A549 (cell line): ENCODE measurements around the gene ELOVL6. TPM values are rescaled to one million over a fixed set of nuclear protein-coding genes. Genes with fewer than 3 reads are reported as not detected.

Experiments used
- ATAC-seq, 2 experiments: fragments of 200-7000 bp in 1 of 2; fragments of >200 bp in 1 of 2; cut with Nextera tagmentation in 1 of 2; cut with Tn5 transposase in 1 of 2; 3 replicates each; pipeline versions ENCODE4 v1.8.0 to v1.9.1; 2018 to 2020; ENCODE audit warnings: mild to moderate bottlenecking in 1 of 2, moderate library complexity in 1 of 2
- CTCF ChIA-PET: fragments of 300-600 bp; sonication (Branson Sonifier 250); formaldehyde crosslinking; extraction: SDS; loops from one replicate; lab custom pipeline; 2021; ENCODE audit warnings: antibody characterized with exemption, inconsistent platforms; lab: Yijun Ruan, JAX
- POLR2A ChIA-PET: fragments of 350-600 bp; formaldehyde crosslinking; extraction: SDS; loops from one replicate; lab custom pipeline; 2021; ENCODE audit warnings: antibody characterized with exemption, inconsistent platforms; lab: Yijun Ruan, JAX
- DNase-seq, 2 experiments: peaks; one replicate each; pipeline versions ENCODE4 v3.0.0 to v3.0.0-alpha.2; 2011 to 2016; ENCODE audit warnings: low read depth in 1 of 2, low spot score in 1 of 2
- FAIRE-seq: peaks from 2 replicates; lab custom pipeline; 2011; peaks lifted over from hg19 to GRCh38; lab: Jason Lieb, UNC
- H3K27ac ChIP-seq, 2 experiments: fragments of >200 bp; sonication (Bioruptor Twin); formaldehyde crosslinking; 3 replicates each; pipeline ENCODE4 v1.5.1; 2016 to 2017
- H3K4me1 ChIP-seq: fragments of >200 bp; sonication (Bioruptor Twin); formaldehyde crosslinking; 3 replicates; pipeline ENCODE4 v1.6.1; 2016
- H3K4me2 ChIP-seq: fragments of >200 bp; sonication (Bioruptor Twin); formaldehyde crosslinking; 3 replicates; pipeline ENCODE4 v1.6.1; 2016
- H3K4me3 ChIP-seq: fragments of >200 bp; sonication (Bioruptor Twin); formaldehyde crosslinking; 3 replicates; pipeline ENCODE4 v1.5.1; 2016
- H3K9me3 ChIP-seq: fragments of >200 bp; sonication (Bioruptor Twin); formaldehyde crosslinking; 3 replicates; pipeline ENCODE4 v1.6.1; 2016
- CBX8 ChIP-seq: fragments of 200-600 bp; sonication (generic); IDR thresholded peaks from 2 replicates; pipeline ENCODE4 v1.6.1; 2016
- CEBPB ChIP-seq, 2 experiments: fragments of >200 bp in 1 of 2; sonication (Bioruptor Twin) in 1 of 2; formaldehyde crosslinking in 1 of 2; IDR thresholded peaks; 2 replicates each; pipeline ENCODE4 v1.6.1; 2012 to 2016
- CHD4 ChIP-seq: fragments of 200-600 bp; sonication (generic); IDR thresholded peaks from 2 replicates; pipeline ENCODE4 v1.6.1; 2016; ENCODE audit warnings: antibody characterized with exemption, mild to moderate bottlenecking, borderline replicate concordance
- EHF ChIP-seq: fragments of 250-450 bp; sonication (Bioruptor Pico); IDR thresholded peaks from 2 replicates; pipeline ENCODE4 v1.5.0; 2020; ENCODE audit warnings: mild to moderate bottlenecking
- EHMT2 ChIP-seq: fragments of 200-600 bp; sonication (generic); IDR thresholded peaks from 2 replicates; pipeline ENCODE4 v1.6.1; 2016; ENCODE audit warnings: antibody characterized with exemption, low read depth, mild to moderate bottlenecking, moderate library complexity
- ELK1 ChIP-seq: fragments of 150-350 bp; IDR thresholded peaks from 2 replicates; pipeline ENCODE4 v1.6.1; 2014; ENCODE audit warnings: low read depth, mild to moderate bottlenecking, low read length
- ESRRA ChIP-seq: fragments of 150-350 bp; IDR thresholded peaks from 2 replicates; pipeline ENCODE4 v1.6.1; 2014; ENCODE audit warnings: mild to moderate bottlenecking, low read length, borderline replicate concordance
- FOSL2 ChIP-seq, 2 experiments: fragments of 450-650 bp in 1 of 2; fragments of >200 bp in 1 of 2; sonication (Bioruptor Twin) in 1 of 2; formaldehyde crosslinking; IDR thresholded peaks; 2 replicates each; pipeline versions ENCODE4 v1.5.0 to v1.6.1; 2016 to 2020; ENCODE audit warnings: mild to moderate bottlenecking in 1 of 2, moderate library complexity in 1 of 2
- FOXS1 ChIP-seq: fragments of 250-450 bp; sonication (Bioruptor Pico); IDR thresholded peaks from 2 replicates; pipeline ENCODE4 v1.5.0; 2020; ENCODE audit warnings: mild to moderate bottlenecking, moderate library complexity
- HES2 ChIP-seq: fragments of >200 bp; sonication (Bioruptor Twin); formaldehyde crosslinking; IDR thresholded peaks from 2 replicates; pipeline ENCODE4 v1.6.1; 2016
- HMGXB4 ChIP-seq: fragments of 250-450 bp; sonication (Bioruptor Pico); IDR thresholded peaks from 2 replicates; pipeline ENCODE4 v1.5.0; 2021; ENCODE audit warnings: mild to moderate bottlenecking, moderate library complexity, borderline replicate concordance
- HOXB13 ChIP-seq: fragments of 250-450 bp; sonication (Bioruptor Pico); IDR thresholded peaks from 2 replicates; pipeline ENCODE4 v1.5.0; 2020; ENCODE audit warnings: low read depth, mild to moderate bottlenecking, moderate library complexity
- KDM5A ChIP-seq: fragments of 200-600 bp; sonication (generic); IDR thresholded peaks from 2 replicates; pipeline ENCODE4 v1.6.1; 2016; ENCODE audit warnings: antibody characterized with exemption, mild to moderate bottlenecking
- MAFK ChIP-seq: fragments of 450-650 bp; IDR thresholded peaks from 2 replicates; pipeline ENCODE4 v1.6.1; 2014; ENCODE audit not compliant: partially characterized antibody
- MAZ ChIP-seq: fragments of 150-350 bp; IDR thresholded peaks from 2 replicates; pipeline ENCODE4 v1.6.1; 2014; ENCODE audit warnings: antibody characterized with exemption, low read depth, low read length, borderline replicate concordance
- MYC ChIP-seq: IDR thresholded peaks from 2 replicates; pipeline ENCODE4 v1.6.1; 2012; ENCODE audit warnings: mild to moderate bottlenecking, inconsistent platforms, low read length, improper control_type of control experiment, borderline replicate concordance
- NFE2L2 ChIP-seq: fragments of 150-350 bp; conservative IDR thresholded peaks from 2 replicates; pipeline ENCODE4 v1.6.1; 2014; ENCODE audit warnings: low read length
- NPAS2 ChIP-seq: fragments of 250-450 bp; sonication (Bioruptor Pico); IDR thresholded peaks from 2 replicates; pipeline ENCODE4 v1.8.0; 2022; ENCODE audit warnings: mild to moderate bottlenecking, moderate library complexity, borderline replicate concordance
- PHF8 ChIP-seq: fragments of 200-600 bp; sonication (generic); IDR thresholded peaks from 2 replicates; pipeline ENCODE4 v1.6.1; 2016; ENCODE audit warnings: low read depth, mild to moderate bottlenecking, antibody characterized with exemption, moderate library complexity, borderline replicate concordance
- POLR2A ChIP-seq: IDR thresholded peaks from 2 replicates; pipeline ENCODE4 v1.6.1; 2012; ENCODE audit warnings: mild to moderate bottlenecking, low read length
- RAD21 ChIP-seq, 2 experiments: fragments of >200 bp in 1 of 2; sonication (Bioruptor Twin) in 1 of 2; formaldehyde crosslinking in 1 of 2; IDR thresholded peaks in 1 of 2; conservative IDR thresholded peaks in 1 of 2; 2 replicates in 1 of 2; 3 replicates in 1 of 2; pipeline ENCODE4 v1.6.1; 2012 to 2018; ENCODE audit warnings: inconsistent platforms in 1 of 2
- RARB ChIP-seq: fragments of 250-450 bp; sonication (Bioruptor Pico); IDR thresholded peaks from 2 replicates; pipeline ENCODE4 v1.8.0; 2021; ENCODE audit warnings: mild to moderate bottlenecking, moderate library complexity
- RFX5 ChIP-seq: fragments of 450-650 bp; IDR thresholded peaks from 2 replicates; pipeline ENCODE4 v1.7.1; 2014; ENCODE audit warnings: antibody characterized with exemption, mild to moderate bottlenecking, moderate library complexity
- RNF2 ChIP-seq: fragments of 200-600 bp; sonication (generic); IDR thresholded peaks from 2 replicates; pipeline ENCODE4 v1.6.1; 2016; ENCODE audit warnings: low read depth, mild to moderate bottlenecking, antibody characterized with exemption, moderate library complexity, borderline replicate concordance
- SREBF2 ChIP-seq: fragments of 450-650 bp; IDR thresholded peaks from 2 replicates; pipeline ENCODE4 v1.6.1; 2014; ENCODE audit warnings: mild to moderate bottlenecking, moderate library complexity
- TFCP2L1 ChIP-seq: fragments of 250-450 bp; sonication (Bioruptor Pico); IDR thresholded peaks from 2 replicates; pipeline ENCODE4 v1.5.0; 2021; ENCODE audit warnings: mild to moderate bottlenecking
- ZFP36 ChIP-seq: fragments of 450-650 bp; IDR thresholded peaks from 2 replicates; pipeline ENCODE4 v1.6.1; 2014; ENCODE audit warnings: borderline replicate concordance; ENCODE audit not compliant: partially characterized antibody
- ZNF302 ChIP-seq: fragments of 250-450 bp; sonication (Bioruptor Pico); IDR thresholded peaks from 2 replicates; pipeline ENCODE4 v1.9.0; 2021; ENCODE audit warnings: inconsistent platforms, mild to moderate bottlenecking, moderate library complexity
- ZSCAN20 ChIP-seq: fragments of 250-450 bp; sonication (Bioruptor Pico); IDR thresholded peaks from 2 replicates; pipeline ENCODE4 v1.8.0; 2022; ENCODE audit warnings: mild to moderate bottlenecking, moderate library complexity
- WGBS: methylation state at CpG from one replicate; pipeline ENCODE4 v1.1.6; 2017; ENCODE audit errors: missing lambda C conversion rate; 5-methylcytosine and 5-hydroxymethylcytosine counted together
- polyA plus RNA-seq, 4 experiments: library from polyadenylated mRNA; depleted of rRNA in 3 of 4; stranded (reverse); fragments of >200 nt; fragmentation: RNase III in 1 of 4; extraction: RNeasy Plus Mini Kit Qiagen cat#74134 plus additional on column Dnase treatment in 1 of 4; gene quantifications; 2 replicates in 3 of 4; 3 replicates in 1 of 4; pipeline ENCODE4 v1.2.3, GENCODE V29; 2011 to 2017
- TF ChIP-seq, protein P1 (sequence below): IDR thresholded peaks from 2 replicates; pipeline ENCODE4 v1.6.1; 2012; ENCODE audit warnings: low read depth, borderline replicate concordance

The ELOVL6 gene
- polyA plus RNA-seq, 2 of the 4 experiments (the other 2 are of a cell fraction): 22.0 to 26.8 TPM

- CTCF ChIA-PET: interaction anchor here (1.5 to 10.6 kb wide), 2 partner anchors 497 to 509 kb away, joined by 3 to 190 read pairs; no protein-coding TSS in a partner anchor
- H3K4me3 ChIP-seq: no peak overlapping the region
- DNase-seq (no peak), FAIRE-seq (no peak), ATAC-seq (no peak)
- H3K9me3 ChIP-seq: no peaks in the 10 kb centered on the region
- TF ChIP-seq ELK1: no peak
- TF ChIP-seq ZFP36: no peak
- TF ChIP-seq MYC: no peak
- TF ChIP-seq HES2: no peak
- no peak for TF ChIP-seq NFE2L2
- TF ChIP-seq, protein P1, sequence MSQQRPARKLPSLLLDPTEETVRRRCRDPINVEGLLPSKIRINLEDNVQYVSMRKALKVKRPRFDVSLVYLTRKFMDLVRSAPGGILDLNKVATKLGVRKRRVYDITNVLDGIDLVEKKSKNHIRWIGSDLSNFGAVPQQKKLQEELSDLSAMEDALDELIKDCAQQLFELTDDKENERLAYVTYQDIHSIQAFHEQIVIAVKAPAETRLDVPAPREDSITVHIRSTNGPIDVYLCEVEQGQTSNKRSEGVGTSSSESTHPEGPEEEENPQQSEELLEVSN: no peak
- TF ChIP-seq ZSCAN20: no peak
- no peak for TF ChIP-seq SREBF2
- TF ChIP-seq PHF8: no peak
- no peak for TF ChIP-seq POLR2A
- no peak for TF ChIP-seq CBX8
- no peak for TF ChIP-seq TFCP2L1 (CRISPR knock-in tag)
- no peak for TF ChIP-seq MAFK
- no peak for TF ChIP-seq EHMT2
- no peak for TF ChIP-seq NPAS2 (CRISPR knock-in tag)
- TF ChIP-seq KDM5A: no peak
- no peak for TF ChIP-seq RNF2
- H3K27ac ChIP-seq: no peak overlapping the region
- no peak overlapping the region for H3K4me2 ChIP-seq
- 74% methylated on average over 6 of the region's 6 CpGs for WGBS
- POLR2A ChIA-PET: no interaction called here
- H3K4me1 ChIP-seq: no peaks in the 10 kb centered on the region
These were observed 194.8 kb downstream of the ELOVL6 start for GRCh38 chr4:110003401-110004187.

- no peaks in the 10 kb centered on the region for H3K9me3 ChIP-seq
- CTCF ChIA-PET: interaction anchor here (0.6 to 10.6 kb wide), 3 partner anchors 8 to 511 kb away, joined by 3 to 190 read pairs (median 3); no protein-coding TSS in a partner anchor
- H3K27ac ChIP-seq: no peak overlapping the region
- 62% methylated on average over 3 of the region's 3 CpGs for WGBS
- POLR2A ChIA-PET: no interaction called here
- H3K4me3 ChIP-seq: no peak overlapping the region
- TF ChIP-seq POLR2A (no peak), RFX5 (no peak), RAD21 (conservative IDR thresholded peaks at IDR 0.05 in 1 of 2, IDR thresholded peaks at IDR 0.05 in 1 of 2) (no peak), MAZ (no peak), FOSL2 (IDR thresholded peaks at IDR 0.05) (no peak), FOSL2 (CRISPR knock-in tag; IDR thresholded peaks at IDR 0.05) (no peak), RARB (CRISPR knock-in tag) (no peak), FOXS1 (CRISPR knock-in tag) (no peak), ZNF302 (CRISPR knock-in tag) (no peak), ESRRA (no peak), CEBPB (IDR thresholded peaks at IDR 0.05) (no peak), HES2 (no peak), HMGXB4 (CRISPR knock-in tag) (no peak), EHMT2 (no peak), EHF (CRISPR knock-in tag) (no peak), CHD4 (no peak), TFCP2L1 (CRISPR knock-in tag) (no peak), SREBF2 (no peak), HOXB13 (CRISPR knock-in tag) (no peak)
- TF ChIP-seq, protein P1: no peak
- no peak for ATAC-seq
- H3K4me1 ChIP-seq: no peaks in the 10 kb centered on the region
- no peak for FAIRE-seq
- DNase-seq: no peak
- no peak overlapping the region for H3K4me2 ChIP-seq
These were observed 196.1 kb downstream of the ELOVL6 start for GRCh38 chr4:110002326-110002725.
